ENCODE data around the gene AHCTF1.
"Not testable (repeated sequence)": the region's sequence is repeated elsewhere in the genome, so short reads cannot be mapped to it uniquely, and the experiment has no call there.

DNA sequence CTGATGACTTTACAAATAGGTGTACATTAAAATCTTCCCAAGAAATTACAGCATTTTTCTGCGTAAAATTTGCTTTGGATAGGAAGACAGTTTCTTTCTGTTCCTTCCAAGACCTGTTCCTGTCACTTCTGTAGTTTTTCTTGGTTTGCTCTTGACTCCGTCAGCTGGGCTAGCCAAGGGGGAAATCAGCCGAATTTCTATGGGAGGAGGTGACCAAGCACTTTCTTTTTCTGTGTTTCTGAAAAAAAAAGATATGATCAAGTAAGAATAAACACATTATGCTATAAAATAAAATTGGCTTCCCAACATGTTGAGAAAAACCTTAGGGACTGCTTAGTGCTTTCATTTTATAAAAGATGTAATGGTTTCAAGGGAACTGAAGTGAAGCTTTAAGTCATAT lies 91.0 kb downstream of the AHCTF1 start:
- not testable (repeated sequence) for TF ChIP-seq JUN (IDR thresholded peaks at IDR 0.05; ENCODE audit: borderline replicate concordance, insufficient read depth, insufficient read length, low read depth); GATA2 (IDR thresholded peaks at IDR 0.05; ENCODE audit: insufficient read depth, insufficient read length, low read depth, low read length); POLR2AphosphoS5 (IDR thresholded peaks at IDR 0.05; ENCODE audit: insufficient read depth, low read depth, low read length)
- TF ChIP-seq, protein P1, sequence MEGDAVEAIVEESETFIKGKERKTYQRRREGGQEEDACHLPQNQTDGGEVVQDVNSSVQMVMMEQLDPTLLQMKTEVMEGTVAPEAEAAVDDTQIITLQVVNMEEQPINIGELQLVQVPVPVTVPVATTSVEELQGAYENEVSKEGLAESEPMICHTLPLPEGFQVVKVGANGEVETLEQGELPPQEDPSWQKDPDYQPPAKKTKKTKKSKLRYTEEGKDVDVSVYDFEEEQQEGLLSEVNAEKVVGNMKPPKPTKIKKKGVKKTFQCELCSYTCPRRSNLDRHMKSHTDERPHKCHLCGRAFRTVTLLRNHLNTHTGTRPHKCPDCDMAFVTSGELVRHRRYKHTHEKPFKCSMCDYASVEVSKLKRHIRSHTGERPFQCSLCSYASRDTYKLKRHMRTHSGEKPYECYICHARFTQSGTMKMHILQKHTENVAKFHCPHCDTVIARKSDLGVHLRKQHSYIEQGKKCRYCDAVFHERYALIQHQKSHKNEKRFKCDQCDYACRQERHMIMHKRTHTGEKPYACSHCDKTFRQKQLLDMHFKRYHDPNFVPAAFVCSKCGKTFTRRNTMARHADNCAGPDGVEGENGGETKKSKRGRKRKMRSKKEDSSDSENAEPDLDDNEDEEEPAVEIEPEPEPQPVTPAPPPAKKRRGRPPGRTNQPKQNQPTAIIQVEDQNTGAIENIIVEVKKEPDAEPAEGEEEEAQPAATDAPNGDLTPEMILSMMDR (IDR thresholded peaks at IDR 0.05; ENCODE audit: extremely low read depth in 1 of 2, insufficient read depth in 1 of 2, low read depth in 1 of 2, low read length in 2 of 2) = not testable (repeated sequence)

Data from endothelial cell of umbilical vein (primary cell).